Liver (tissue), 3 donors: ENCODE results near the gene CCDC63.

Source experiments
- CTCF ChIP-seq: fragments of 150-350 bp; IDR thresholded peaks from 2 replicates; pipeline ENCODE4 v1.5.1; 2017; ENCODE audit warnings: improper control_type of control experiment, low read depth, low read length; ENCODE audit not compliant: missing input control
- JUND ChIP-seq, 2 donors: IDR thresholded peaks; 2 replicates each; pipeline ENCODE4 v1.6.1; 2016; ENCODE audit warnings: antibody characterized with exemption in 2 of 2
- MAX ChIP-seq: IDR thresholded peaks from 2 replicates; pipeline ENCODE4 v1.6.1; 2016; ENCODE audit warnings: antibody characterized with exemption
- NR2F2 ChIP-seq: IDR thresholded peaks from 2 replicates; pipeline ENCODE4 v1.6.1; 2016; ENCODE audit warnings: antibody characterized with exemption
- RAD21 ChIP-seq, 2 donors: IDR thresholded peaks; 2 replicates each; pipeline ENCODE4 v1.6.1; 2016; ENCODE audit warnings: antibody characterized with exemption in 2 of 2, mild to moderate bottlenecking in 2 of 2
- SP1 ChIP-seq: IDR thresholded peaks from 2 replicates; pipeline ENCODE4 v1.6.1; 2018; ENCODE audit warnings: antibody characterized with exemption, mild to moderate bottlenecking
- TAF1 ChIP-seq: conservative IDR thresholded peaks from 2 replicates; pipeline ENCODE4 v1.6.1; 2016; ENCODE audit warnings: antibody characterized with exemption, mild to moderate bottlenecking
- ZBTB33 ChIP-seq: IDR thresholded peaks from 2 replicates; pipeline ENCODE4 v1.6.1; 2016; ENCODE audit warnings: antibody characterized with exemption
- TF ChIP-seq, protein P1 (sequence below): IDR thresholded peaks from 2 replicates; pipeline ENCODE4 v1.6.1; 2016; ENCODE audit warnings: antibody characterized with exemption
- TF ChIP-seq, protein P2 (sequence below): IDR thresholded peaks from 2 replicates; pipeline ENCODE4 v1.6.1; 2016; ENCODE audit warnings: antibody characterized with exemption, mild to moderate bottlenecking
- donor health status: healthy.
- donor health status: healthy.

DNA sequence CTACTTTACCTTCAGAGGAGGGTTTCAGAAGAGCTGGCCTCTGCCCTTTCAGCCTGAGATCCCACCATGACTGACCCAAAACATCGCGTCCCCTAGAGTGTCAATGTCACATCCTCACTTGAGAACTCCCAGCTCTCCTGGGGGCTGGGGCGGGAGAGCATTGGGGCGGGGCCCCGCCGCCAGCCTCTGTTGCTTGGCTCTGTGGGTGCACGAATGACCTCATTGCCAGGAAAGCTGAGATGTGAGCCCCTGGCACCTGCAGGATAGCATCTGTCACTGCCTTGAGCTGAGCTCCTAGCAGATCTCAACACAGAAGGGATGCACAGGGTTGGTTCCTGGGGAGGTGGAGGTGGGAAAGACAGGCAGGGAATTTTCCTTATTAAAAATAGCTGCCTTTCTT lies 94.1 kb downstream of the CCDC63 start:
- no peak for TF ChIP-seq CTCF
- no peak for TF ChIP-seq NR2F2
- TF ChIP-seq, protein P1, sequence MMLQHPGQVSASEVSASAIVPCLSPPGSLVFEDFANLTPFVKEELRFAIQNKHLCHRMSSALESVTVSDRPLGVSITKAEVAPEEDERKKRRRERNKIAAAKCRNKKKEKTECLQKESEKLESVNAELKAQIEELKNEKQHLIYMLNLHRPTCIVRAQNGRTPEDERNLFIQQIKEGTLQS: no peak
- TF ChIP-seq SP1: no peak
- TF ChIP-seq TAF1: no peak
- TF ChIP-seq, protein P2, sequence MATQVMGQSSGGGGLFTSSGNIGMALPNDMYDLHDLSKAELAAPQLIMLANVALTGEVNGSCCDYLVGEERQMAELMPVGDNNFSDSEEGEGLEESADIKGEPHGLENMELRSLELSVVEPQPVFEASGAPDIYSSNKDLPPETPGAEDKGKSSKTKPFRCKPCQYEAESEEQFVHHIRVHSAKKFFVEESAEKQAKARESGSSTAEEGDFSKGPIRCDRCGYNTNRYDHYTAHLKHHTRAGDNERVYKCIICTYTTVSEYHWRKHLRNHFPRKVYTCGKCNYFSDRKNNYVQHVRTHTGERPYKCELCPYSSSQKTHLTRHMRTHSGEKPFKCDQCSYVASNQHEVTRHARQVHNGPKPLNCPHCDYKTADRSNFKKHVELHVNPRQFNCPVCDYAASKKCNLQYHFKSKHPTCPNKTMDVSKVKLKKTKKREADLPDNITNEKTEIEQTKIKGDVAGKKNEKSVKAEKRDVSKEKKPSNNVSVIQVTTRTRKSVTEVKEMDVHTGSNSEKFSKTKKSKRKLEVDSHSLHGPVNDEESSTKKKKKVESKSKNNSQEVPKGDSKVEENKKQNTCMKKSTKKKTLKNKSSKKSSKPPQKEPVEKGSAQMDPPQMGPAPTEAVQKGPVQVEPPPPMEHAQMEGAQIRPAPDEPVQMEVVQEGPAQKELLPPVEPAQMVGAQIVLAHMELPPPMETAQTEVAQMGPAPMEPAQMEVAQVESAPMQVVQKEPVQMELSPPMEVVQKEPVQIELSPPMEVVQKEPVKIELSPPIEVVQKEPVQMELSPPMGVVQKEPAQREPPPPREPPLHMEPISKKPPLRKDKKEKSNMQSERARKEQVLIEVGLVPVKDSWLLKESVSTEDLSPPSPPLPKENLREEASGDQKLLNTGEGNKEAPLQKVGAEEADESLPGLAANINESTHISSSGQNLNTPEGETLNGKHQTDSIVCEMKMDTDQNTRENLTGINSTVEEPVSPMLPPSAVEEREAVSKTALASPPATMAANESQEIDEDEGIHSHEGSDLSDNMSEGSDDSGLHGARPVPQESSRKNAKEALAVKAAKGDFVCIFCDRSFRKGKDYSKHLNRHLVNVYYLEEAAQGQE: no peak
- no peak for TF ChIP-seq JUND (IDR thresholded peaks at IDR 0.05)
- TF ChIP-seq MAX: no peak
- TF ChIP-seq RAD21 (IDR thresholded peaks at IDR 0.05): no peak
- no peak for TF ChIP-seq ZBTB33
